ENCODE data around the gene MYBPH. TPM values are rescaled to one million over a fixed set of nuclear protein-coding genes. Genes with fewer than 3 reads are reported as not detected.

Gene MYBPH
- total RNA-seq, 1 donor from 2014 or later: not detected

- no peak for DNase-seq (ENCODE audit: low spot score)
These were observed 27.0 kb downstream of the MYBPH start for GRCh38 chr1:203148579-203148978.

- no peak for DNase-seq (ENCODE audit: low spot score)
These were observed 27.5 kb downstream of the MYBPH start for GRCh38 chr1:203148127-203148526.

- no peak for DNase-seq (ENCODE audit: low spot score)
These were observed 28.2 kb downstream of the MYBPH start for GRCh38 chr1:203147376-203147775.

- no peak for DNase-seq (ENCODE audit: low spot score)
These were observed 29.1 kb downstream of the MYBPH start for GRCh38 chr1:203146537-203146936.

- no peak for DNase-seq (ENCODE audit: low spot score)
These were observed 29.6 kb downstream of the MYBPH start for GRCh38 chr1:203146042-203146369.

DNA sequence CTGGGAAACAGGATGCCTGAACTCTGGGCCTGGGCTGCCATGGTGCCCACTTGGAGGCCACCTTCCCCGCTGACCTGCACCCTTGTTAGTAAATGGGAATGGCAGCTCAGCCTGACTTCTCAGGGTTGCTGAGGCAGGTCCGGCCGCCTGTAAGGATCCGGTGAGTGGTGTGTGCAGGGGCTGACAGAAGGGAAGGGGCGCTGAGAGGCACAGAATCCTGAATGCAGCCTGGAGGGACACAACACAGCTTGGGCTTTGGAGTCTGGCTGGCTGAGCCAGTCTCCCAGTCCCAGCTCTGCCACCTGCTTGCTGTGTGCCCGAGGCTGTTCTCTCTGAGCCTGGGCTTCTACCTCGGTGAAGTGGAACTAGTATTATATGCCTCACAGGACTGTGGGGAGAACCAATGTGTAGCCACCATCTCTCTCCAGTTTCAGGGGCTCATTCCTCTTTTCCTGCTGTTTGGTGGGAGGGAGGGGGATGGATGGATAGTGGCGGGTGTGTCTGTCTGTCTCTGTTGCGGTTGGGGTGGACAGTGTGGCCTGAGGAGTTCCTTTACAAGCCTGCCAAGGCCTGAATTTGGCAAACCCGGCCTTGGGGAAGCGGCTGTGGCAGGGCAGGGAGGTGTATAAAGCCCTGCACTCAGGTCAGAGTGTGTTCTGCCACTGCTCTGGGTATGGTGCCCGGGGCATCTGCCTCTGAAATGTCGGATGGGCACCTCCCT lies 30.1 kb downstream of the MYBPH start:
- DNase-seq (ENCODE audit: low spot score): no peak

- no peak for DNase-seq (ENCODE audit: low spot score)
These were observed 31.0 kb downstream of the MYBPH start for GRCh38 chr1:203144661-203145060.

DNA sequence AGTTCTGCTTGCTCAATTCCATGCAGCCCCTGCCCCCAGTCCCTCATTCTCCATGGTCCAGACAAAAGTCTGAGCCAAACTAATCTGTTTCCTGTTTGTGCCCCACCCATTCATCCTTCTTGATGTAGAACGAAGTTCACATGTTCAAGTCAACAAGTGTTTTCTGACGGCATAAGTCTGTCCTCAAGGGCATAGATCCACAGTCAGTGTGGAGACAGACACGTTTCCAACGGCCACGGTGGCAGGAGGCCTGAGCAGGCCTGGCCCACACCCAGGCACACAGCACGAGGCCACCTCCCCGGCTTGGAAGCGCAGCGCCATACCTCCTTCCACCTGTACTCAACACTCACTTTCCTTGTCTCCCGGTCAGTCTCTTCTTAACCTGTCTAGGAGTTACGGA lies 32.0 kb downstream of the MYBPH start:
- DNase-seq (ENCODE audit: low spot score): no peak

DNA sequence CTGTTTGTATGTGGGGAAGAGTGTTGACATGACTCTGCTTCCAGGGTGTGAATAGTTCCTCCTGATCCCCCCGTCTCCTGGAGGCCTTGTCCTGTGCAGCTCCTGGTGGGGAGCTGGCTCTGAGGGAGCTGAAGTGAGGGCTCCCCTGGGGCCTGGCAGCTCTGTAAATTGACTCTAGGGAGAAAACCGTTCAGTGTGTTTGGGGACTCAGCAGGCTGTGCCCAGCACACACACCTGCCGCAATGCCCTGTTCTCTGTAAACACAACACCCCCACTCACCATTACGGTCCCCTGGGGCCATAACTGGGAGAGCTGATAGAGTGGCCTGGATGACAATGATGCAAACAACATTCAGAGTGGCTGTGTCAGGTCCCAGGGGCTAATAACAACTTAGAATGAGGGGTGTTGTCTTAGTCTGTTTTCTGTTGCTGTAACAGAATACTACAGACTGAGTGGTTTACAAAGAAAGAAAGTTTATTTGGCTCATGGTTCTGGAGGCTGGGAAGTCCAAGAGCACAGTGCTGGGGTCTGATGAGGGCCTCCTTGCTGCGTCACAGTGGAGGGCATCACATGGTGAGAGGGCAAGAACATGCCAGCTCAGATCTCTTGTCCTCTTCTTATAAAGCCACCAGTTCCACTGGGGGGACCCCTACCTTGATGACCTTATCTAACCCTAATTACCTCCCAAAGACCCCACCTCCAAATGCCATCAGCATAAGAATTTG lies 32.8 kb downstream of the MYBPH start:
- DNase-seq (ENCODE audit: low spot score): no peak

DNA sequence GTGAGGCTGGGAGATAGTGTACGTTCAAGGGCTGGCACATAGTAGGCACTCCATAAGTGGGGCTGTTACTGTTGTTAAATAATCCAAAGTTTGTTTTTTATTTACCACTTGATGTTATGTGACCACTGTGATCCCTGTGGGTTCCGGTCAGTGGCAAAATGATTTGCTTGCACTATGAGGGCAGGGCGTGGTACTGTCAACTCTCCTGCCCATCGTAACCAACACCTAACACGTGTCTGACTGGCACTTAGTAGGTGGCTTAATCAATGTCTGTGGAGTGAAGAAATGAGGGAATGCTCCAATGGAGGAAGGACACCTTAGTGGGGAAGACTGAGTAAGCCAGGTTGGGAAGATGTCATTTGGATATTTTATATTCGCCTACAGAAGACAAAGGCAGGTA lies 33.5 kb downstream of the MYBPH start:
- DNase-seq (ENCODE audit: low spot score): no peak

- DNase-seq (ENCODE audit: low spot score): no peak
These were observed 34.7 kb downstream of the MYBPH start for GRCh38 chr1:203140743-203141520.

GRCh38 chr1:203139976-203140475 lies 35.6 kb downstream of the MYBPH start:
- no peak for DNase-seq (ENCODE audit: low spot score)

- DNase-seq (ENCODE audit: low spot score): no peak
These were observed 37.6 kb downstream of the MYBPH start for GRCh38 chr1:203138066-203138465.

- no peak for DNase-seq (ENCODE audit: low spot score)
These were observed 38.3 kb downstream of the MYBPH start for GRCh38 chr1:203137324-203137723.

DNA sequence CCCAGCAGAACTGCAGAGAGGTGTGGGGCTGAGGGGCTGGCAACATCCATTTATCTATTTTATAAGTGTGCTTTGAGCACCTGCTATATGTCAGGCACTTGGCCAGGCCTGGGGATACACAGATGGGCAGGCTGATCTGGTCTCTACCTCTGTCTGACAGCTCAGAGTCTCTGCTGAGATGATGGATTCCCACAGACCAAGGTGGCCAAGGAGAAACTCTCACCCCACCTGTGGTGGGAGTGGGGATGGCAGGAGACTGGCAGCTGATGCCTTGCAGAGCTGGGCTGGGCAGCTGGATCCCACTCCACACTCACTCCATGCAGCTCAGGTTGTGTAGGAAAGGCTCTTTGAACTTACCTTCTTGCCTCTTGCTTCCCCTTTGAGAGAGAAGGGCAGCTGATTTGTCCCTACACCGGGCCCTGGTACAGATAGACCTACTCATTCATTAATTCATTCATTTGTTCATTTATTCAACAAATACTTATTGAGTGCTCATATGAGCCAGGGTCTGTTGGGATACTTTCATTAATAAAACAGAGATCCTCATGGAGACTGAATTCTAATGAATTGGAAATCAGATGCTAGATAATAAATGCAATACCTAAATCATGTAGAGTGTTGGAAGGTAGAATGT lies 39.1 kb downstream of the MYBPH start:
- no peak for DNase-seq (ENCODE audit: low spot score)

- no peak for DNase-seq (ENCODE audit: low spot score)
These were observed 39.9 kb downstream of the MYBPH start for GRCh38 chr1:203135636-203136305.

DNA sequence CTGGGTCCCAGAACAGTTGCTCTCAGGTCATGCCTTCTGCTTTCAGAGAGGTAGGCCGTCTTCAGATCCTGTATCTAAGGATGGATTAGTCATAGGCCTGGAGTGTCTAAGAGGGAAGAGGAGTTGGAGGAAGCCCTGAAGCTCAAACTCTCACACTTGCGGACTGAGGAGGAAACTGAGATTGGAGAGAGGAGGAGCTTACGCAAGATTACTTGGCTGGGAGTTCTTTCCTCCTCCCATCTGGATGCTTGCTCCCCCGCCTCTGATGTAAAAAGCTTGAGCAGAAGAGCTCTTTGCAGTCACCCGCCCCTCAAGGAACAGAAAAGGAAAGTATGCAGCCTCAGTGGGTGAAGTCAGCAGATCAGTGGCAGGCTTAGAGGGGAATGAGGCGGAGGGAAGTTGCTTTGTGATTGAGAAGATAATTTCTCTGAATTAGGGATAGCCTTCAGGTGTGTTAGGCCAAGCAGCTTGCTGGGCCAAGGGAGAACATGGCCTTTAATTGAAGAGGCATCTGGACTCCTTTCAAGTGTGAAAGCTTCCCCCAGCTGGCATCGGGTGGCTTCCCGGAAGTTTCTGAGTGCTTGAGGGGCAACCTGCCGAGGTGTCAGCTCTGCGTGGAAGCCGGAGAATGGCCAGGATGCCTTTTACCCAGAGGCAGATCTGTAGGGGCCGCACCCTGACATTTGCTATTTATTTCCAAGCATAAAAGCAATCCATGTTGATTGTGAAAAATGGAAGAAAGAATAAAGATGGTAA lies 41.5 kb downstream of the MYBPH start:
- no peak for DNase-seq (ENCODE audit: low spot score)

- no peak for DNase-seq (ENCODE audit: low spot score)
These were observed 44.0 kb downstream of the MYBPH start for GRCh38 chr1:203131548-203132200.

GRCh38 chr1:203130358-203130985 lies 45.2 kb downstream of the MYBPH start:
- no peak for DNase-seq (ENCODE audit: low spot score)

Data from ureter (tissue), 1 donor.